Measurements from ENCODE around the gene FAN1.

Gene FAN1

DNA sequence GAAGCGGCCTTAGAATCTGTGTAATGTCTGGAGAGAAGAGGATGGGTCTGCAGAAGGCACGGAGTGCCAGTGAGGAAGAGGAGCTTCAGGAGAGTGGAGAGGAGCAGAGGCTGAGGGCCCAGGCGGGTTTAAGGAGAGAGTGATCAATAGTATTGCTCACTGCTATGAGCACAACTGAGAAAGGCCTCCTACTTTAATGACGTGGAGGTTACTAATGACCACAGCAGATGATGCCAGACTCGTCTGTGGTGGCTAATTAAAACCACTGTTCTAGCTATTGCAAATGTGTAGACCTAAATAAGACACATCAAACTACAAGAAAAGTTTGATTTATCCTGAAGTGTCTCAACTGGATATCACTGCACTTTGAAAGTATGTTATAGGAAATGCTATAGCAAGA lies 54.5 kb downstream of the FAN1 start:
- DNase-seq: no peak
- Histone ChIP-seq H3K4me1 (no peaks in the 10 kb centered on the region), H3K27me3 (no peaks in the 10 kb centered on the region), H3K9me3 (no peaks in the 10 kb centered on the region), H3K4me3 (ENCODE audit: low read depth, low read length) (no peak overlapping the region), H3K36me3 (peaks cover 2% of the 10 kb centered on the region)
- TF ChIP-seq, protein P1, sequence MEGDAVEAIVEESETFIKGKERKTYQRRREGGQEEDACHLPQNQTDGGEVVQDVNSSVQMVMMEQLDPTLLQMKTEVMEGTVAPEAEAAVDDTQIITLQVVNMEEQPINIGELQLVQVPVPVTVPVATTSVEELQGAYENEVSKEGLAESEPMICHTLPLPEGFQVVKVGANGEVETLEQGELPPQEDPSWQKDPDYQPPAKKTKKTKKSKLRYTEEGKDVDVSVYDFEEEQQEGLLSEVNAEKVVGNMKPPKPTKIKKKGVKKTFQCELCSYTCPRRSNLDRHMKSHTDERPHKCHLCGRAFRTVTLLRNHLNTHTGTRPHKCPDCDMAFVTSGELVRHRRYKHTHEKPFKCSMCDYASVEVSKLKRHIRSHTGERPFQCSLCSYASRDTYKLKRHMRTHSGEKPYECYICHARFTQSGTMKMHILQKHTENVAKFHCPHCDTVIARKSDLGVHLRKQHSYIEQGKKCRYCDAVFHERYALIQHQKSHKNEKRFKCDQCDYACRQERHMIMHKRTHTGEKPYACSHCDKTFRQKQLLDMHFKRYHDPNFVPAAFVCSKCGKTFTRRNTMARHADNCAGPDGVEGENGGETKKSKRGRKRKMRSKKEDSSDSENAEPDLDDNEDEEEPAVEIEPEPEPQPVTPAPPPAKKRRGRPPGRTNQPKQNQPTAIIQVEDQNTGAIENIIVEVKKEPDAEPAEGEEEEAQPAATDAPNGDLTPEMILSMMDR (IDR thresholded peaks at IDR 0.05; ENCODE audit: low read depth, low read length): no peak

DNA sequence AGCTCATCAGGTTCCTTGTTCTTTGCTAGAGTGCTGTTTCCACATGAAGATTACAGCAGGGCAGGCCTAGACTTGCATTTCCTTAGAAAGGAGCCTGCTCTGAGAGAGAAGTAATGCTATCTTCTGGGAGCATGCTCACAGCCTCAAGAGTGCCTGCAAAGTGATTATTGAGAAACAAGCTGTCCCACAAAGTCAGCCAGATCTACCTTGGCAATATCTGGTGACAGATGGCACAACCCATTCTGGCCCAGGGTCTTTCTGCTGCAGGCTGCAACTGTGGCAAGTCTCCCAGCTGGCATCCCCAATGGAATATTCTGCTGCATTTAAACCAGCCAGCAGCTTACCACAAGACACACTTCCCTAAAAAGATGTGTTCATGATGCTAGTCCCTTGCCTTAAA lies 58.4 kb downstream of the FAN1 start:
- H3K9me3 ChIP-seq: no peaks in the 10 kb centered on the region
- H3K4me3 ChIP-seq (ENCODE audit: low read depth, low read length): no peak overlapping the region
- H3K36me3 ChIP-seq: no peaks in the 10 kb centered on the region; the same call in 1 of the 2 replicates
- DNase-seq: no peak
- TF ChIP-seq, protein P1 (IDR thresholded peaks at IDR 0.05; ENCODE audit: low read depth, low read length): no peak
- no peaks in the 10 kb centered on the region for H3K4me1 ChIP-seq
- H3K27me3 ChIP-seq: no peaks in the 10 kb centered on the region

DNA sequence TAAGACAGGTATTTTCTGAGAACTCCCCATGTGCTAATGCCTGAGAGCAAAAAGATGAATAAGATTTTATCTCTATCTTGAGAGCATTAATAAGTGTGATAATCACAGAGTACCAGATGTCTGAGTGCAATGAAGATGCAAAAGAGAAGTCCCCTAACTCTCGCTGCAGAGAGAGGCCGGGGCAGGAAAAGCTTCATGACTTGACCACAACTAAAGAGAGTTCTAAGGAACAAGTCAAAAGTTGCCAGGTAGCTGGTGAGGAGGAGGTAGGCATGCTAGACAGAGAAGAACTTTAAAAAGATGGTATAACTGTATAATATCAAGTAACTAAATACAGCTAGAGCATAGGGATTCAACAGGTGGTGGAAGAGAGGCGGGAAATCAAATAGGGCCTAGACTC lies 58.9 kb downstream of the FAN1 start:
- no peaks in the 10 kb centered on the region for H3K27me3 ChIP-seq
- H3K4me3 ChIP-seq (ENCODE audit: low read depth, low read length): no peak overlapping the region
- TF ChIP-seq, protein P1 (IDR thresholded peaks at IDR 0.05; ENCODE audit: low read depth, low read length): no peak
- H3K4me1 ChIP-seq: no peaks in the 10 kb centered on the region
- no peaks in the 10 kb centered on the region for H3K9me3 ChIP-seq
- H3K36me3 ChIP-seq: no peaks in the 10 kb centered on the region; the same call in 1 of the 2 replicates
- no peak for DNase-seq

DNA sequence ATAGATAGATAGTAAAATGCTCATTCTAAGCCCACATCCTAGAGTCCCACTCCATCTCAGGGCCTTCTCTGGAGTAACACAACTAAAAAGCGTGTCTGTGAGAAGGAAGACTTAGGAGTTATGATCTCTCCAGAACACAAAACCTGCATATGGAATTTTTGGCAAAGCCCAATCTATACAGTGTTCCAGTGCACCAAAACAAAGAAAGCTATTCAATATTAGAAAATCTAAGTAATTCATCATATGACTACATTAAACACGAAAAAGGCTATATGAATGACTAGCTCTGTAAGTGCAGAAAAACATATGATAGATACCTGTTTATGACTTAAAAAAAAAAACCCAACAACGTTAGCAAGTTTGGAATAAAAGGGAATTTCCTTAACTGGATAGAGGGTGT lies 60.0 kb downstream of the FAN1 start:
- TF ChIP-seq, protein P1 (IDR thresholded peaks at IDR 0.05; ENCODE audit: low read depth, low read length): no peak
- no peak for DNase-seq
- Histone ChIP-seq H3K9me3 (no peaks in the 10 kb centered on the region), H3K36me3 (no peaks in the 10 kb centered on the region; the same call in 1 of the 2 replicates), H3K4me3 (ENCODE audit: low read depth, low read length) (no peak overlapping the region), H3K27me3 (no peaks in the 10 kb centered on the region), H3K4me1 (no peaks in the 10 kb centered on the region)

DNA sequence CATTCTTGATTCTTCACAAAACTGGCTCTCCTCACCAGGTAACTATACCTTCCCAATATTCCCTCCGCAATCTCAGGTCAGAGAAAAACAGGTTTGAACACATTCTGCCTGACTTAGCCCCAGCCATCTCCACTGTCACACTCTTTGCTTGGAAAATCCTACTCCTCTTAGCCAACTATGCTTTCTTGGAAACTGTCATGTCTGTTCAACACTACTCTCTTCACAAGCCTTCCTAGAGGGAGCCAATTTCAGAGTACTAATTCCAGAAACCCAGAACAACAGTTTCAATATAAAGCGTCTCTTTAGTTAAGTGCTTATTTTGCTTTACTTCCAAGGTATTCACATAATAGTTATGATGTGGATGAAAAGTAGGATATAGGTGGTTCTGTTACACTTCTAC lies 66.0 kb downstream of the FAN1 start:
- no peaks in the 10 kb centered on the region for H3K9me3 ChIP-seq
- DNase-seq: no peak
- no peaks in the 10 kb centered on the region for H3K27me3 ChIP-seq
- no peak overlapping the region for H3K4me3 ChIP-seq (ENCODE audit: low read depth, low read length)
- 0 out of 2 replicates have a peak, but pooled peaks cover 4% of the 10 kb centered on the region for H3K36me3 ChIP-seq
- TF ChIP-seq, protein P1 (IDR thresholded peaks at IDR 0.05; ENCODE audit: low read depth, low read length): no peak
- H3K4me1 ChIP-seq: no peaks in the 10 kb centered on the region

DNA sequence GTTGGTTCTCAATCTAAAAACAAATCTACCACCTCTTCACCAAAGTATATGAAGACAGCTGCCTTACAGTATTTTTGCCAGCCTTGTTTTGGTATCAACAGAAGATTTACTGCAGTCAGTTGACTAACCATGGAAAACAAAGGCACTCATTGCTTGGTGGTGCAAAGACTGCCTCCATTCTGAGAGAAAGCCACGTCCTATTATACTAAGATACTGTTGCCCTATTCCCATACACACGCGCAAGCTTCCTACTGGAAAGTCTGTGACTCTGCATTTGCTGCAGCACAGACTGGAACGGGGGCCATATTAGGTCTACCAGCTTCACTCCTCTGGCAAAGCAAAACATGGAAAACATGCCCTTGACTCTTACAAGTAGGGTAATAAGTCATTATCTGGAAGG lies 69.7 kb downstream of the FAN1 start:
- no peak overlapping the region for H3K4me3 ChIP-seq (ENCODE audit: low read depth, low read length)
- no peaks in the 10 kb centered on the region for H3K4me1 ChIP-seq
- 0 out of 2 replicates have a peak, but pooled peaks cover 4% of the 10 kb centered on the region for H3K36me3 ChIP-seq
- DNase-seq: no peak
- H3K9me3 ChIP-seq: no peaks in the 10 kb centered on the region
- no peaks in the 10 kb centered on the region for H3K27me3 ChIP-seq
- TF ChIP-seq, protein P1 (IDR thresholded peaks at IDR 0.05; ENCODE audit: low read depth, low read length): no peak

Measured in BE2C (cell line).